GM23338 (cell line): Measurements from ENCODE around the gene MYOCOS. TPM values are rescaled to one million over a fixed set of nuclear protein-coding genes. Genes with fewer than 3 reads are reported as not detected.
"Not testable (repeated sequence)": the region's sequence is repeated elsewhere in the genome, so short reads cannot be mapped to it uniquely, and the experiment has no call there.

Experiments
- ATAC-seq: fragments of 200-7000 bp; cut with Tn5 transposase; 3 replicates; pipeline ENCODE4 v1.9.1; 2020
- DNase-seq: peaks from one replicate; pipeline ENCODE4 v3.0.0-alpha.2; 2015; ENCODE audit warnings: low spot score
- H2AFZ ChIP-seq: fragments of 200-600 bp; sonication (generic); 2 replicates; pipeline ENCODE4 v1.8.0; 2016; ENCODE audit warnings: antibody characterized with exemption, mild to moderate bottlenecking, moderate library complexity
- H3F3A ChIP-seq: fragments of 200-600 bp; sonication (generic); replicated peaks from 2 replicates; pipeline ENCODE4 v1.8.0; 2017; ENCODE audit warnings: antibody characterized with exemption, mixed run types, low read depth
- H3K27ac ChIP-seq: fragments of 200-600 bp; sonication (generic); 2 replicates; pipeline ENCODE4 v1.6.1; 2016; ENCODE audit warnings: low read depth
- H3K27me3 ChIP-seq: fragments of 200-600 bp; sonication (generic); 2 replicates; pipeline ENCODE4 v1.8.0; 2016; ENCODE audit warnings: mild to moderate bottlenecking, mixed run types, moderate library complexity; ENCODE audit not compliant: insufficient read depth
- H3K36me3 ChIP-seq: fragments of 200-600 bp; sonication (generic); 2 replicates; pipeline ENCODE4 v1.8.0; 2016; ENCODE audit warnings: mild to moderate bottlenecking; ENCODE audit not compliant: insufficient read depth
- H3K4me1 ChIP-seq: fragments of 200-600 bp; sonication (generic); 2 replicates; pipeline ENCODE4 v1.8.0; 2016; ENCODE audit warnings: mild to moderate bottlenecking, moderate library complexity; ENCODE audit not compliant: insufficient read depth
- H3K4me2 ChIP-seq: fragments of 200-600 bp; sonication (generic); 2 replicates; pipeline ENCODE4 v1.7.1; 2017; ENCODE audit warnings: mixed run types
- H3K4me3 ChIP-seq: fragments of 200-600 bp; sonication (generic); 2 replicates; pipeline ENCODE4 v1.6.1; 2016; ENCODE audit warnings: mixed run types
- H3K79me2 ChIP-seq: fragments of 200-600 bp; sonication (generic); replicated peaks from 2 replicates; pipeline ENCODE4 v1.8.0; 2017; ENCODE audit warnings: mild to moderate bottlenecking; ENCODE audit not compliant: insufficient read depth
- H3K9me2 ChIP-seq: fragments of 200-600 bp; sonication (generic); 2 replicates; pipeline ENCODE4 v1.8.0; 2017; ENCODE audit not compliant: insufficient read depth
- H4K20me1 ChIP-seq: fragments of 200-600 bp; sonication (generic); replicated peaks from 2 replicates; pipeline ENCODE4 v1.8.0; 2017; ENCODE audit warnings: mild to moderate bottlenecking; ENCODE audit not compliant: insufficient read depth
- H3K27ac Mint-ChIP-seq: 2 replicates; pipeline ENCODE4 v1.8.0; 2020; ENCODE audit warnings: inconsistent platforms, mild to moderate bottlenecking, moderate library complexity, mixed read lengths
- H3K27me3 Mint-ChIP-seq: 3 replicates; pipeline ENCODE4 v1.8.0; 2022; ENCODE audit warnings: low read depth, mild to moderate bottlenecking, moderate library complexity, mixed read lengths, inconsistent platforms; ENCODE audit not compliant: insufficient read depth, poor library complexity
- H3K36me3 Mint-ChIP-seq: 3 replicates; pipeline ENCODE4 v1.8.0; 2021; ENCODE audit warnings: low read depth, mild to moderate bottlenecking, inconsistent platforms, moderate library complexity, mixed read lengths
- H3K4me1 Mint-ChIP-seq: 3 replicates; pipeline ENCODE4 v1.8.0; 2020; ENCODE audit warnings: mild to moderate bottlenecking, inconsistent platforms, mixed read lengths
- H3K4me3 Mint-ChIP-seq: 3 replicates; pipeline ENCODE4 v1.8.0; 2021; ENCODE audit warnings: moderate library complexity, mild to moderate bottlenecking, inconsistent platforms, mixed read lengths
- H3K9me3 Mint-ChIP-seq: 3 replicates; pipeline ENCODE4 v1.8.0; 2020; ENCODE audit warnings: moderate library complexity, mild to moderate bottlenecking, inconsistent platforms, mixed read lengths
- NANOG ChIP-seq: IDR thresholded peaks from 2 replicates; pipeline ENCODE4 v1.6.1; 2016; ENCODE audit warnings: antibody characterized with exemption, borderline replicate concordance
- POLR2AphosphoS5 ChIP-seq: IDR thresholded peaks from 2 replicates; pipeline ENCODE4 v1.6.1; 2016; ENCODE audit warnings: antibody characterized with exemption, low read depth
- REST ChIP-seq: IDR thresholded peaks from one replicate; pipeline ENCODE4 v1.6.1; 2018; ENCODE audit warnings: antibody characterized with exemption; ENCODE audit not compliant: unreplicated experiment
- STAT1 ChIP-seq: IDR thresholded peaks from one replicate; pipeline ENCODE4 v1.6.1; 2016; ENCODE audit warnings: antibody characterized with exemption; ENCODE audit not compliant: unreplicated experiment
- ZNF114 ChIP-seq: fragments of 250-450 bp; sonication (Bioruptor Pico); IDR thresholded peaks from 2 replicates; pipeline ENCODE4 v1.5.0; 2020; ENCODE audit warnings: mild to moderate bottlenecking, moderate library complexity
- ZNF331 ChIP-seq: fragments of 250-450 bp; sonication (Bioruptor Pico); IDR thresholded peaks from 2 replicates; pipeline ENCODE4 v1.5.0; 2020; ENCODE audit warnings: low read depth, mild to moderate bottlenecking, moderate library complexity
- ZNF462 ChIP-seq: fragments of 250-450 bp; sonication (Bioruptor Pico); IDR thresholded peaks from 2 replicates; pipeline ENCODE4 v1.5.0; 2020; ENCODE audit warnings: mild to moderate bottlenecking, moderate library complexity
- polyA plus RNA-seq: library from polyadenylated mRNA; unstranded; fragments of >200 nt; fragmentation: Nextera tagmentation; extraction: Ambion mirVana; gene quantifications from 2 replicates; pipeline ENCODE4 v1.2.1, GENCODE V29; 2016
- total RNA-seq: library from RNA; depleted of rRNA; stranded (reverse); fragments of >200 nt; shearing (Covaris generic); gene quantifications from 2 replicates; pipeline ENCODE4 v1.2.3, GENCODE V29; 2014

The MYOCOS gene
- total and polyA plus RNA-seq, 2 experiments from 2014 or later, result not detected

GRCh38 chr1:171656206-171656605 is 34.2 kb downstream of the MYOCOS start:
- H4K20me1 ChIP-seq, H3K79me2 ChIP-seq, H3K4me3 Mint-ChIP-seq, H3K27ac ChIP-seq, H3K4me3 ChIP-seq, H3K36me3 ChIP-seq, H3K27me3 Mint-ChIP-seq, H3K9me2 ChIP-seq, DNase-seq, H3K36me3 Mint-ChIP-seq, H3F3A ChIP-seq, H3K9me3 Mint-ChIP-seq, H3K27me3 ChIP-seq, H3K27ac Mint-ChIP-seq, H3K4me1 ChIP-seq, H3K4me2 ChIP-seq, ATAC-seq: not testable (repeated sequence)
- H3K4me1 Mint-ChIP-seq, result peaks cover 22% of the 10 kb centered on the region
- H2AFZ ChIP-seq, result peak overlapping the region; percentile 21; the same call in 1 of the 2 replicates

- Histone ChIP-seq H2AFZ (peak overlapping the region; percentile 47), H3K4me3 (no peak overlapping the region), H3F3A (no peaks in the 10 kb centered on the region), H3K4me1 (peaks cover 4% of the 10 kb centered on the region; the same call in 1 of the 2 replicates), H3K4me2 (no peak overlapping the region), H3K79me2 (no peaks in the 10 kb centered on the region), H4K20me1 (no peaks in the 10 kb centered on the region), H3K9me2 (no peaks in the 10 kb centered on the region), H3K36me3 (no peaks in the 10 kb centered on the region), H3K27ac (peak overlapping the region; percentile 17; the same call in 1 of the 2 replicates), H3K27me3 (no peaks in the 10 kb centered on the region)
- Mint-ChIP-seq H3K27ac (peak overlapping the region; percentile 43; the same call in 1 of the 2 replicates), H3K9me3 (no peaks in the 10 kb centered on the region), H3K4me1 (peaks cover 12% of the 10 kb centered on the region), H3K4me3 (no peak overlapping the region), H3K36me3 (no peaks in the 10 kb centered on the region), H3K27me3 (no peaks in the 10 kb centered on the region)
- ATAC-seq (no peak; the same call in 2 of the 3 replicates), DNase-seq (peak; percentile 32)
- no peak for TF ChIP-seq NANOG
- no peak for TF ChIP-seq REST
- no peak for TF ChIP-seq POLR2AphosphoS5
- no peak for TF ChIP-seq ZNF114 (CRISPR knock-in tag)
- TF ChIP-seq ZNF331 (CRISPR knock-in tag), result no peak
- no peak for TF ChIP-seq STAT1
- no peak for TF ChIP-seq ZNF462 (CRISPR knock-in tag)
Measured at GRCh38 chr1:171661076-171661650, 39.1 kb downstream of the MYOCOS start.
